ENCODE results near the gene PCDHGA1.

Gene PCDHGA1

DNA sequence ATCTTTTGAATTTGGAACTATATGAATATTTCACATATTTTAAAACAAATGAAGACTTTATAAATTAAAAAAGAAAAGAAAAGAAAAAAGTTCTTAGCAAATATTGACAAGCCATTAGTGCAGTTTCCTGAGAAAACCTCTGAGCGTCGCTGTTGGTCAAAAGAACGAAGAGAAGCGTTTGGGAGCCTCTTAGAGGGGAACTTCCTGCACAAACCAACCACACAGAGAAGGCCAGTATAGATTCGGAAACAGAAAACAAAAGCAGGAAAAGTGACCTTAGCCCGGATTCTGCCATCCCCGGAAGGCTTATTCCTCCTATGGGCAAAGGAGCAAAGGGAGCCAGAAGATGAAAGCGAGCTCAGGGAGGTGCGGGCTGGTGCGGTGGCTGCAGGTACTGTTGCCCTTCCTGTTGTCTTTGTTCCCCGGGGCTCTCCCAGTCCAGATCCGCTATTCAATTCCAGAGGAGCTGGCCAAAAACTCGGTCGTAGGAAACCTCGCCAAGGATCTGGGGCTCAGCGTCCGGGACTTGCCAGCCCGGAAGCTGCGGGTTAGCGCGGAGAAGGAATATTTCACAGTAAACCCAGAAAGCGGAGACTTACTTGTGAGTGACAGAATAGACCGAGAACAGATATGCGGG, 29.6 kb downstream of the PCDHGA1 start, which contains the start of gene PCDHGB2:
Gene PCDHGB2, plus strand, starts transcription at position 205 of the 637 bp plus-strand sequence. Its CDS starts 142 bp downstream, at position 347.
- TF ChIP-seq, protein P1, sequence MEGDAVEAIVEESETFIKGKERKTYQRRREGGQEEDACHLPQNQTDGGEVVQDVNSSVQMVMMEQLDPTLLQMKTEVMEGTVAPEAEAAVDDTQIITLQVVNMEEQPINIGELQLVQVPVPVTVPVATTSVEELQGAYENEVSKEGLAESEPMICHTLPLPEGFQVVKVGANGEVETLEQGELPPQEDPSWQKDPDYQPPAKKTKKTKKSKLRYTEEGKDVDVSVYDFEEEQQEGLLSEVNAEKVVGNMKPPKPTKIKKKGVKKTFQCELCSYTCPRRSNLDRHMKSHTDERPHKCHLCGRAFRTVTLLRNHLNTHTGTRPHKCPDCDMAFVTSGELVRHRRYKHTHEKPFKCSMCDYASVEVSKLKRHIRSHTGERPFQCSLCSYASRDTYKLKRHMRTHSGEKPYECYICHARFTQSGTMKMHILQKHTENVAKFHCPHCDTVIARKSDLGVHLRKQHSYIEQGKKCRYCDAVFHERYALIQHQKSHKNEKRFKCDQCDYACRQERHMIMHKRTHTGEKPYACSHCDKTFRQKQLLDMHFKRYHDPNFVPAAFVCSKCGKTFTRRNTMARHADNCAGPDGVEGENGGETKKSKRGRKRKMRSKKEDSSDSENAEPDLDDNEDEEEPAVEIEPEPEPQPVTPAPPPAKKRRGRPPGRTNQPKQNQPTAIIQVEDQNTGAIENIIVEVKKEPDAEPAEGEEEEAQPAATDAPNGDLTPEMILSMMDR (IDR thresholded peaks at IDR 0.05; ENCODE audit: control extremely low read depth, extremely low read depth, low read depth, missing control alignments): peak; percentile 43
- ChIA-PET POLR2A (no interaction called here), CTCF (interaction anchor here (0.7 to 2.9 kb wide), 14 partner anchors 16 to 232 kb away, joined by 3 to 9 read pairs (median 4); partner anchors contain the start of genes PCDHGA1, PCDHGA10, PCDHGA11 and PCDHGB6)
- DNase-seq (ENCODE audit: extremely low spot score): peak; percentile 46

DNA sequence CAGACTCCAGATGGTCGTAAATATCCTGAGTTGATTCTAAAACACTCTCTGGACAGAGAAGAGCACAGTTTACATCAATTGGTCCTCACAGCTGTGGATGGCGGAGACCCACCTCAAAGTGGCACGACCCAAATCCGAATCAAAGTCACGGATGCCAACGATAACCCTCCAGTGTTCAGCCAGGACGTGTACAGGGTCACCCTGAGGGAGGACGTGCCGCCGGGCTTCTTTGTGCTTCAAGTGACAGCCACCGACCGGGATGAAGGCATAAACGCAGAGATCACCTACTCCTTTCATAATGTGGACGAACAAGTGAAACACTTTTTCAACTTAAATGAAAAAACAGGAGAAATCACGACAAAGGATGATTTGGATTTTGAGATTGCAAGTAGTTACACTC, 30.4 kb downstream of the PCDHGA1 start:
- POLR2A ChIA-PET: no interaction called here
- TF ChIP-seq, protein P1 (IDR thresholded peaks at IDR 0.05; ENCODE audit: control extremely low read depth, extremely low read depth, low read depth, missing control alignments): no peak
- no peak for DNase-seq (ENCODE audit: extremely low spot score)
- CTCF ChIA-PET: interaction anchor here (0.7 to 1.7 kb wide), 8 partner anchors 16 to 206 kb away, joined by 3 to 7 read pairs (median 4); partner anchors contain the start of genes PCDHGA10, PCDHGB6, PCDHGB7 and PCDHGC3

DNA sequence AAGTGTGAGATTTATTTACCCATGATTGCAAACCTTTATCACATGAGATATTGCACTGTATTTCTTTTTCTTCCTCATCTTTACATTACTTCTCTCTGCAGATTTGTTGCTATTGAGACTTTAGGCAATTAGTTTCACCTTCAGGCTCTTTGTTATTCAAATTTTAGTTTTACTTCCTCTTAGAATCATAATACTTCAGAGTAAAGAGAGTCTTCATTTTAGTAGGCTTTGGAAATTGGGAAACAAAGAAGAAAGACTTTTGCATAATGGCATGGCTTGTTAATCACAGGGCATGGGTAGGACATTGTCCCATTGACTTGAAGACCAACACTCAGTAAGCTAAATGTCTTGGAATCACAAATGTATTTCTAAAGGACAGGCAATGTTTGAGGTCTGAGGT, 32.4 kb downstream of the PCDHGA1 start:
- CTCF ChIA-PET: no interaction called here
- no peak for DNase-seq (ENCODE audit: extremely low spot score)

DNA sequence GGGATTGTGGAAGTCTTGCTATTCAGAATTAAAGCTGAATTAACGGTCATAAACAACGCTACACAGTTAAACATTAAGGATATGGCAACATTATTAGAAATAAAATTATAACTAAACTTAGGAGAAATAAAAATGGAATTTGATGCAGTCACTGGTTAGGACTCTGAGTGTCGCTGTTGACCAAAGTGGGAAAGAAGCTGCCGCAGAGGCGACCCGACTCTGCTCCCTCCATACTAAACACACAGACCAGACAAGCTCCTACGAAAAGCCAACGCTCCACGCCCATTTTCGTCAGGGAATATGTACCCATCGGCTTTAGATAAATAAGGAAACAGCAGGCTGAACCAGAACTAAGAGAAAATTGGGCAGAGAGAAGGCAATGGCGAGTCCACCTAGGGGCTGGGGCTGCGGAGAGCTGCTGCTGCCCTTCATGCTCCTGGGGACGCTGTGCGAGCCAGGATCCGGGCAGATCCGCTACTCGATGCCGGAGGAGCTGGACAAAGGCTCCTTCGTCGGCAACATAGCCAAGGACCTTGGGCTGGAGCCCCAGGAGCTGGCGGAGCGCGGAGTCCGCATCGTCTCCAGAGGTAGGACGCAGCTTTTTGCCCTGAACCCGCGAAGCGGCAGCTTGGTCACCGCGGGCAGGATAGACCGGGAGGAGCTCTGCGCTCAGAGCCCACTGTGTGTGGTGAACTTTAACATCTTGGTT, 33.8 kb downstream of the PCDHGA1 start, which contains the start of gene PCDHGA5:
Gene PCDHGA5, plus strand, starts transcription at position 211 of the 709 bp plus-strand sequence. Its CDS starts 169 bp downstream, at position 380.
- TF ChIP-seq, protein P1 (IDR thresholded peaks at IDR 0.05; ENCODE audit: control extremely low read depth, extremely low read depth, low read depth, missing control alignments): no peak
- ChIA-PET CTCF (interaction anchor here (0.8 to 1.5 kb wide), 4 partner anchors 9 to 193 kb away, joined by 3 to 6 read pairs (median 4); partner anchors contain the start of genes PCDHGA10 and PCDHGA4), POLR2A (no interaction called here)
- DNase-seq (ENCODE audit: extremely low spot score): no peak

More for the DNA sequence above, 32.4 kb downstream of the PCDHGA1 start:
- POLR2A ChIA-PET: no interaction called here
- TF ChIP-seq, protein P1 (IDR thresholded peaks at IDR 0.05; ENCODE audit: control extremely low read depth, extremely low read depth, low read depth, missing control alignments): no peak

DNA sequence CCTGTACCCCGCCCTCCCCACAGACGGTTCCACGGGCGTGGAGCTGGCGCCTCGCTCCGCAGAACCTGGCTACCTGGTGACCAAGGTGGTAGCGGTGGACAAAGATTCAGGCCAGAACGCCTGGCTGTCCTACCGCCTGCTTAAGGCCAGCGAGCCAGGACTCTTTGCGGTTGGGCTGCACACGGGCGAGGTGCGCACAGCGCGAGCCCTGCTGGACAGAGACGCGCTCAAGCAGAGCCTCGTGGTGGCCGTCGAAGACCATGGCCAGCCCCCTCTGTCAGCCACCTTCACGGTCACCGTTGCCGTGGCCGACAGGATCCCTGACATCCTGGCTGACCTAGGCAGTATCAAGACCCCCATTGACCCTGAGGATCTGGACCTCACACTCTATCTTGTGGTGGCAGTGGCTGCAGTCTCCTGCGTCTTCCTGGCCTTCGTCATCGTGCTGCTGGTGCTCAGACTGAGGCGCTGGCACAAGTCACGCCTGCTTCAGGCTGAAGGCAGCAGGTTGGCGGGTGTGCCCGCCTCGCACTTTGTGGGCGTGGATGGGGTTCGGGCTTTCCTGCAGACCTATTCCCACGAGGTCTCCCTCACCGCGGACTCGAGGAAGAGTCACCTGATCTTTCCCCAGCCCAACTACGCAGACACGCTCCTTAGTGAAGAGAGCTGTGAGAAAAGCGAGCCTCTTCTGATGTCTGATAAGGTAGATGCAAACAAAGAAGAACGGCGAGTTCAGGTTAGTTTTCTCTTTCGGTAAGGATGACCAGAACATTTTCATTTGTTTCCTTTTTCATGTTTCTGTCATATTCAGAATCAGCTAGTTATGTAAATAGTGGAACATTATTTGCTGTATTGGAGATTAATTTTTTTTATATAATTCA, 35.9 kb downstream of the PCDHGA1 start:
- ChIA-PET CTCF (no interaction called here), POLR2A (no interaction called here)
- TF ChIP-seq, protein P1 (IDR thresholded peaks at IDR 0.05; ENCODE audit: control extremely low read depth, extremely low read depth, low read depth, missing control alignments): no peak
- DNase-seq (ENCODE audit: extremely low spot score): no peak

All from GM10248 (cell line).